CD4-positive, alpha-beta T cell treated with Interleukin-15 for 1 hour (primary cell): ENCODE results near the gene HRC.
"Not testable (repeated sequence)": the region's sequence is repeated elsewhere in the genome, so short reads cannot be mapped to it uniquely, and the experiment has no call there.

Source experiments
- DNase-seq: peaks from one replicate; pipeline ENCODE4 v3.0.0-alpha.2; 2020

Gene HRC

DNA sequence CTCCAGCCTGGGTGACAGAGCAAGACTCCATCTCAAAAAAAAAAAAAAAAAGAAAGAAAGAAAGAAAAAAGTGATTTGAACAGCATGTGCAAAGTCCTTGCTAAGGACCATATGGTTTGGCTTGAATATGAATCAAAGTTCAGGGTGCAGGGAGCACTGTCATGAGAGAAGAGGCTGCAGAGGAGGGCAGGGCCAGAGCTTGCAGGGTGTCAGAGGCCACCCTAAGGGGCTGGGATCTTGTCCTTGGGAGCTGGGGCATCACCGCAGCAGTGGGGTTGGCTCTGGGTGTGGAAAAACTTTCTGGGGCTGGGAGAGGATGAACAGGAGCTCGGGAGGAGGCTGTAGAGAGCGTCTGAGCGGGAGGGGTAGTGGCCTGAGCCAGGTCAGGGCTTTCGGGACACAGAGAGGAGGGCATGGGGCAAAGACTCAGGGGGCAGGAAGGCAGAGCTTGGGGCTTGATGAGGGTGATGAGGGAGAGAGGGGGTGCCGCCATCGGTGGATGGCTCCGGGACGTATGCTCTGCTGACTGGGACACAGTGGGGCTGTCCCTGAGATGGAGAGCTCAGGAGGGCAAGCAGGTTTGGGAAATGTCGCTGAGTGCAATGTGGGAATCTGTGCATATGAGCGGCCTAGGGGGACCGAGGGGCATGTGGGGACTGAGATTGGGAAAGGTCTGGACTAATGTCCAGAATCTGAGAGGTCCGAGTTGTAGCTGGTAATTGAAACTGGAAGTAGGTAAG lies 5.4 kb upstream of the HRC start:
- no peak for DNase-seq

DNA sequence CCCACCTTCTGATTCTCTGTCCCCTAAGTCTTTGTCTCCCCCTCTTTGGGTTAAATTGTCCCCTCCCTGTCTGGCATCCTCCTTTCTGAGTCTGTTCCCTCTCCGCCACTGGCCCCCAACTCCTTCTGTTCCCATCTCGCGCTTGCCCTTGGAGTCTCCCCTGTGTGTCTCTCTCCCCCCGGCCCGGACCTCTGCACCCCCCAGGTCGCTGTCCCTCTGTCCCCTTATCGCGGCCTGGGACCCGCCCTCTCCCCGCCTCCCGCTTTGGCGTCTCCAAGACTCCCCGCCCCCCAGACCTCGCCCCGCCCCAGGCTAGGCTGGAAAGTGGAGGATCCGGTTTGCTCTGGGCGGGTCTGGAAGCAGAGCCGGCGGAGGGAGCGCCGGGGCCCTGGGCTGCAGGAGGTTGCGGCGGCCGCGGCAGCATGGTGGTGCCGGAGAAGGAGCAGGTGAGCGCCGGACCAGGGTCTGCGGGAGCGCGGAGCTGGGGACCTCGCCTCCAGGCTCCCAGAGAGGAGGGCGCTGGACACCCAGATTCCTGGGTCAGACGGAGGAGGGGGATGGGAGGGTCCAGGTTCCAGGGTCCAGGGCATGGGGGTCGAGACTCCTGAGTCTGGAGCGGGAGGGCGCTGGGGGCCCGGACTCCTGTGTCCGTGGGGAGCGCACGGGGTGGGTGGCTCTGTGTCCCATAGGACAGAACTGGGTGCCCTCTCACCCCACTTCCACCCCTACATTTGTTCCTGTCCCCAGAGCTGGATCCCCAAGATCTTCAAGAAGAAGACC lies 2.4 kb upstream of the HRC start, which contains the start of gene TRPM4:
Gene TRPM4, plus strand, starts transcription at position 348 of the 780 bp plus-strand sequence. Its CDS starts 75 bp downstream, at position 423.
- peak; percentile 43 for DNase-seq

DNA sequence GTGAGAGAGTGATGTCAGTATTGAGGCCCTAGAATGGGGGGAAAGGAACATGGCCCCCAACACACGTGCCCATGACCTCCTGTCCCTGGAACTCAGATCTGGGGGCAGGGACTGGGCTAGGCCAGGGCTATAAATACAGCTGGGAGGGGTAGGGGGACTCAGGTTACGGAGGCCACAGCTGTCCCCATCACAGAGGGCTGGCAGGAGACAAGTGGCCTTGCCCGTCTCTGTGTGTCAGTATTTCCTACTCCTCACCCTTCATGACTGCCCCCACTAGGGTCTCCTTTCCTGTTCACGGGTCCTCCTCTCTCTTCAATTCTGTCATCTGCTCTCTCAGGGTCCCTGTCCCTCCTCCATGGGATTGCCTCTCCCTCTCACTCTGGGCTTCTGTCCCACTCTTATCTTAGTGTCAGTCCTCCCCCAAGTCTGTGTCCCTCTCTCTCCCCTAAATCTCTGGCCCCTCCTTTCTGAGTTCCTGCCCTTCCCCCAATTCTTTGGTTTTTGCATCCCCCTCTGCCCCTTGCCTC lies 687 bp upstream of the HRC start:
- DNase-seq, result no peak

DNA sequence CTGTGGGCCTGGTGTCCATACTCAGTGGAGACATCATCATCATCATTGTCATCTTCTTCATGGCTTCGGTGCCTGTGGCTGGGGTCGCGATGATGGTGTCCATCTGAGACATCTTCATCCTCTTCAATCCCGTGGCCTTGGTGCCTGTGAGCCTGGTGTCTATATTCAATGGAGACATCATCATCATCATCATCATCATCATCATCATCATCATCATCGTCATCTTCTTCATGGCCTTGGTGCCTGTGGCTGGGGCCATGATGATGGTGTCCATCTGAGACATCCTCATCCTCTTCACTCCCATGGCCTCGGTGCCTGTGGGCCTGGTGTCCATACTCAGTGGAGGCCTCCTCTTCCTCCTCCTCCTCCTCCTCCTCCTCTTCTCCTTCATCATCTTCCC lies 917 bp downstream of the HRC start:
- DNase-seq, result no peak

DNA sequence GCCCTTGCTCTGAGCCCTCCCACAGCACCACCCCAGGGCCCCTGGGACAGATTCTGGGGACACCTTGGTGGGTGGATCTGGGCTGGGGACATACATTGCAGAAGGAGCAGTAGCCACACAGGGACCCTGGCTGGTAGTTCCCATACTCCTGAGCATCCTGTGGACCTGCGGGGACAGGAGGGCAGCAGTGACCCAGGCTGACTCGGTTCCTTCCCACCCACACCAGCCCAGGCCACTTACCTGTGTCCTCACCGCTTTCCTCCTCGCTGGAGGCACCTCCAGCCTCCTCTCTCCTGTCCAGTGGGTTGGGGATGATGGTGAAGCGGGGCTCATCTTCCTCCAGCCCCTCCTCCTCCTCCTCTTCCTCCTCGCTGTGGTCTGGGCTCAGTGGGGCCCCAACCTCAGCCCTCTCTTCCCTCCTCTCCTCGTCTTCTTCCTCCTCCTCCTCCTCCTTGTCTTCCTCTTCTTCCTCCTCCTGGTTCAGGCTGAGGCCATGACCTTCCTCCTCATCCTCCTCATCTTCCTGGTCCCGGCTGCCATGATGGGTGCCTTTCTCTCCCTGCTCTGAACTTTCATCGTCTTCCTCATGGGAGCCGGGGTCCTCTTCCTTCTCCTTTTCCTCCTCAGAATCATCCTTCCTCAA lies 1.9 kb downstream of the HRC start:
- no peak for DNase-seq

DNA sequence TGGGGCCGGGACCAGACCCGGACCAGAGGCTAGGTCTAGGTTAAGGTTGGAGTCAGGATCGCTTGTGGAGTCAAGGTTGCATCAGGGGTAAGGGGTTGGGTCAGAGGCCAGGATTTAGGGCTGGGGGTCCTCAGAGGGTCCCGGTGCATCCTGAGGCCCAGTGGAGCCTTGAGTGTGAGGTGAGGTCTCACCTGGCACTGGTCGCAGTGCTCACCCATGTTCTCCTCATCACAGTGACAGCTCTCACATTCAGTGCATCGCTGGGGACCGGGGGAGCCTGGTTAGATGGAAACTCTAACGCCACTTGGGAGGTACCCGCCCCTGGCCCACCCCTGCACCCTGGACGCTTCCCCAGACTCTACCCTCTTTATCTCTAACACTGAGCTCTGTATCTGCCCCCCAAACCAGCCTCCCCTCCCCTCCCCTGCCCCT lies 3.1 kb downstream of the HRC start:
- no peak for DNase-seq

DNA sequence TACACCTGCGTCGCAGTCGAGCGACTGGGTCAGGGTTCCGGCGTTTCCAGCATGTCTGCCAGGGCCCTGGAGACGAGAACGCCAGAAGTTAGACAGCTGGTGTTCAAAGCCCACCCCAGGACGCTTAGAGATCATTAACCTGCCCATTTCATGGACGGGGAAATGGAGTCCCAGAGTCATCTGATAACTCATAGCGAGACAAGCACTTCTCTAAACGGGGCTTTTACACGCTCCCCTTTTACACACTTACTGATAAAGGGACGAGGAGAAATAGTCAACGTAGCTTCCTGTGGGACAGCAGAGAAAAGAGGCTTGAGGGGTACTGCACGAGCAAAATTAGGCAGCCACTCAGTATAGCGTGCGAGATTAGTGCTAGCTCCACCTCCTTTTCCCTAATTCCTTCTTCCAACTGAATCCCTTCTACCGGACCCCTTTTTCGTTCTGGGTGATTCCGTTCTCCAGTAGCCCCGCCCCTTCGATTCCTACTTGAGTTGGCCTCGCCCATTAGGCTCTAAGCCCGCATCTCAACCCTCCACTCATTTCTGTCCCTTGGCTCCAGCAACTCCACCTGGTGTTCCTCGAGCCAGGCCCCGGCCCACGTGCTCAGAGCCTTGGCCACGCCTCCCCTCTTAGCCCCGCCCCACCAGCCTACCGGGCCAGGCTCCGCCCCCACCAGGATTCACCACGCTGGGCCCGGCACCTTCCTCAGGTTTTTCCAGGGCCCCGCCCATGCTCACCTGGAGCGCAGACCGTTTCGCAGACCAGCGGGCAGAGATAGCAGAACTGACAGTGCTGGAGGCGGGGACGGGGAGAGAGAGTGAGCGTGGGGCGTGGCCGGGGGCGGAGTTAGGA lies 3.7 kb downstream of the HRC start:
- DNase-seq, result peak; percentile 20

DNA sequence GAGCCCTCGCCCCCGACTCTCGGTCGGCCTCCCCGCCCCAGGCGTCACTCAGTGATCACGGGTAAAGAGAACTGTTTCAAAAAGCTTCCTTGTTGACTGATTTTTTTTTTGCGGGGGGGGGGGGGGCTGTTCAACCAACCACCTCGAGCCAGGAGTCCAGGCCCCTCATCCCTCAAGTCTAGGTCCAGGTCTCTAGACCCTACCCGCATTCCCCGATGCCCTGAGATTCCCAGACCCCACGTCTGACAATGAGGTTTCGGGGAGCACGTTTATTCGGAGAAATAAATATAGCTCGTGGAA lies 4.3 kb downstream of the HRC start:
- DNase-seq, result no peak

DNA sequence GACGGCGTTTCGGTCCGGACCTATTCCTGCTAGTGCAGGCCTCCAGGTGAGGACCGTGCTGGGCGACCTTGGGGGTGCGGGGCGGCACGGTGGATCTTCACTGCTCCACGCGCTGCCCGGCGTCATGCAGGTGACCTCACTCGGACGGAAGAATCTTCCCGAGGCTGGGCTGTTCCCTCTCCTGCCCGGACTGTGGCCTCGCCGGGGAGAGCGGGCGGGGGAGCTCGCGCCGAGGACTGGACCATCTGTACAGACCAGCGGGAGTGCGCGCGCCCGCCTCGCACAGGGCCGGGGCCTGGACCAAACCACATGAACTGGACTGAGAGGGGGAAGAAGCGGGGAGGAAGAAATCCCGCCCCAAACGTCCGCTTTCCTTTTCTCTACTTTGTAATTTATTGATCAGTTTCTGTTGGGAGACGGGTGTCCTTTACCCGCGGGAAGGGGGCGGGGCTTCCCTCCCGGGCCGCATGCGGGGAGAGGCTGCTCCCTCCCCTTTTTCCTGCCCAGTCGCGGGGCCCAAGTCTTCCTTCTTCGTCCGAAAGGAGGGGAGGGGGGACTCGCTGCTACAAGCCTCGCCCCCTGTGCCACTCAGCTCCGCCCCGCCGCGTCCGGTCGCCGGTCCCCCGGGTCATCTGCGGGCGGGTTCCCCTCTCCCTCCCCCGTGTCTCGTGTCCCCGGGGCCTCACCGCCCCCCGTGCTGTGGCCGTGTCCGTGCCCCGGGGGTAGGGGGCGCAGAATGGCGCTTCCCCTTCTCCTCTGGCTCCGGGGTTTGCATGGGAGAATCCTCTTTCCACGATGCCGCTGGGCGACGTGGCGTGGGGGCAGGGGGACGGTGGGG lies 4.9 kb downstream of the HRC start:
- DNase-seq, result peak; percentile 37

DNA sequence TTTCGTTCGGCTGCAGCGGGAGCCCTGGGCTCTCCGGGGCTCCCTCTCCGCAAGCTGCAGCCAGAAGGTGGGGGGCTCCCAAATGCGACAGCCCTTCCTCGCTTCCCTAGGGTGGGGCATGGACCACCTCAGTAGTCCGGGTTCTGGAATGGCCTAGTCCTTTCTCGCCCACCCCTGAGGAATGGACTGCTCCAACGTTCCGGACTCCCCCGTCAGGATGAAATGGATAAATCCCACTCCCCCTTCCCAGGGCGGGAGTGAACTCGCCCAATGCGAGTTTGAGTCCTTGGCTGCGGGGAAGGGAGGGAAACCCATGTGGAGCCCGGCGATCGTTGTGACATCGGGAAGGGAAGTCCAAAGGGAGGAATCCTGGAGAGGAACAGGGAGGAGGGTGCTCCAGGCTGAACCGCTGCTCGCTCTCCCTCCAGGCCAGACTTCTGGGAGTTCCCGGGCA lies 5.5 kb downstream of the HRC start:
- DNase-seq, result no peak

DNA sequence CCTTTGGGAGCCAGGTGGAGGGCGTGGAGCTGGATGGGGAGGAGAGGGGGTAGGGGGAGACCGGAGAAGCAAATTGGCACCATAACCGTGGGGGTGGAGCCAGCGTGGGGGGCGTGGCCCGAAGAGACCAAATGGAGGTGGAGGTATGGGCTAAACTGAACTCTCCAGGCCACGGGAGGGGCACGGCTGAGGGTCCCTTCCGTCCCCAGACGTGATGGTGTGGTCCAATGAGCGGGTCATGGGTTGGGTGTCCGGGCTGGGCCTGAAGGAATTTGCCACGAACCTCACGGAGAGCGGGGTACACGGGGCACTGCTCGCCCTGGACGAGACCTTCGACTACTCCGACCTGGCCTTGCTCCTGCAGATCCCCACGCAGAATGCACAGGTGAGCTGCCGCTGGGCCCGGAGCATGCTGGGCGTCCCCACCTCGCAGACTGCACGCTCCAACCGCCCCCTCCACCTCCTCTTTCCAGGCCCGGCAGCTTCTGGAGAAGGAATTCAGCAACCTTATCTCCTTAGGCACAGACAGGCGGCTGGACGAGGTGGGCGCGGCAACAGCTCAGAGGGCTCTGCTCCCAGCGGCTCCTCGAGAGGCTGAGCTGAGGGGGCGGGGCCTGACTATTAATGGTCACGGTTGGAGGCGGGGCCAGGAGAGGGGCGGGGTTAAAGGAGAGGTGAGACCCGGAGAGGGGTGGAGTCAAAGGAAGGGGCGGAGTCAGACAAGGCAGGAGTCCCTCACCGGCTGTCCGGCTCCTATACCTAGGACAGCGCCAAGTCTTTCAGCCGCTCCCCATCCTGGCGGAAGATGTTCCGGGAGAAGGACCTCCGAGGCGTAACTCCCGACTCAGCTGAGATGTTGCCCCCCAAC lies 6.2 kb downstream of the HRC start:
- peak; percentile 85 for DNase-seq

DNA sequence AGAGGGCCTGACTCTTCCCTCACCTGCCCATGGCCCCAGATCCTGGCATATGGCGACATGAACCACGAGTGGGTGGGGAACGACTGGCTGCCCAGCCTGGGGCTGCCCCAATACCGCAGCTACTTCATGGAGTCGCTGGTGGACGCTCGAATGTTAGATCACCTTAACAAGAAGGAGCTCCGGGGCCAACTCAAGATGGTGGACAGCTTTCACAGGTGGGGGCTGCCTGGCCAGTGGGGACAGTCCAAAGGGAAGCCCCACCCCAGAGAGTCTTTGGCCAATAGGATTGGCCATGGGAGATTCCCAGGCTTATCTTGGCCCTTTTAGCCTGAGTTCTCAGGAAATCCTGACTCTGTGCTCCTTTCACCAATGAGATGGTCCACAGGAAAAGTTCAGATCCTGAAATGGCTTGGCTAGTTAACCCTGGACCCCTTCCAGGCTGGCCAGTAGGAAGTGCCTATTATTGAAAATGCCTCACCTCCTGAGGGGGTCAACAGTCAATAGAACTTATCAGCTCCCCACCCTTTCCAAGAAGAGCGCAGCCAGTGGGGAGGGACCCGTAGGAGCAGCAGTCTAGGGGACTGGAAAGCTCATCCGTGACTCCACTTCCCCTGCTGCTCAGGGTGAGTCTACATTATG lies 7.0 kb downstream of the HRC start:
- DNase-seq, result no peak

DNA sequence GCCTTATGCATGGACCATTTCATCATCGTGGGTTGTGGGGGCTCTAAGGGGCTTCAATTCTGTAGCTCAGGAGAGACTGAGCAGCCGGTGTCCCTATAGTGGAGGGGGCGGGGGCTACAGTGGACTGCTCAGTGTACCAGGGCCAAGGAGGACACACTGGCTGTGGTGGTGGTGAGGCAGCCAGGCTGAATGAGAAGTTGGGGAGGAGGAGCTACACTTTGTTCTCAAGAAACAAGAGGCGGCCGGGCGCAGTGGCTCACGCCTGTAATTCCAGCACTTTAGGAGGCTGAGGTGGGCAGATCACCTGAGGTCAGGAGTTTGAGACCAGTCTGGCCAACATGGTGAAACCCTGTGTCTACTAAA lies 8.8 kb downstream of the HRC start:
- DNase-seq, result not testable (repeated sequence)

DNA sequence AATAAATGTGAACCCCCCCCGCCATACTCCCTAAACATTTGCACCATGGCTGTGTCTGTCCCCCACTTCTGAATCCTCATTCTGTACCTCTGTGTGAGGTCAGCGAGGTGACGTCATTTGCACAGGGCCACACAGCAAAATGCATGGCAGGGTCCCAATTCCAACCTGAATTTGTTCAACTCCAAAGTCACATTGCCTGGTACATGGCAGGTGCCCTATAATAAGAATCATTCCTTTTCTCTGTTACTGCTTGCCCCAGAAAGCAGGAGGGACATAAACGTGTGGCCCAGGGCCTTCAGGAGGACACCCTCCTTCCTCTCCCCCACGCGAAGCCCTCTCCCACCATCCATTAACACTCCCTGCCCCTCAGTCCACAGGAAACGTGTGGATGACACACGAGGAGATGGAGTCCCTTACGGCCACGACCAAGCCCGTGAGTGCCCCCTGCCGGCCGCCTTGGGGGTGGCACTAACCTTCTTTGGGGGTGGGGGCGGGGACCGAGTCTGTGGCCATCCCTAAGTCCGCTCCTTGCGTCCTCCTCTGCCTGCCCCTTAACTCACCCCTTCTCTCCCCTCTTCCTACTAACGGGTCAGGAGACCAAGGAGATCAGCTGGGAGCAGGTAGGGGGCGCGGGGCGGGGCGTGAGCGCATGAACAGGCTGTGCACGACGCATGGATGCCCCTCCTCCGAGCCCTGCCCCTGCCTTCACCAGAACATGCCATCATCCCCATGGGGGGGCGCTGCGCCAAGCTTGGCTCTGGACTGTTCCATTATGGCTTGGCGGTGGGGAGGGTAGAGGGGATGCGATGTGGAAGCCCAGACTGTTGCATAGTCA lies 9.4 kb downstream of the HRC start:
- peak; percentile 64 for DNase-seq

DNA sequence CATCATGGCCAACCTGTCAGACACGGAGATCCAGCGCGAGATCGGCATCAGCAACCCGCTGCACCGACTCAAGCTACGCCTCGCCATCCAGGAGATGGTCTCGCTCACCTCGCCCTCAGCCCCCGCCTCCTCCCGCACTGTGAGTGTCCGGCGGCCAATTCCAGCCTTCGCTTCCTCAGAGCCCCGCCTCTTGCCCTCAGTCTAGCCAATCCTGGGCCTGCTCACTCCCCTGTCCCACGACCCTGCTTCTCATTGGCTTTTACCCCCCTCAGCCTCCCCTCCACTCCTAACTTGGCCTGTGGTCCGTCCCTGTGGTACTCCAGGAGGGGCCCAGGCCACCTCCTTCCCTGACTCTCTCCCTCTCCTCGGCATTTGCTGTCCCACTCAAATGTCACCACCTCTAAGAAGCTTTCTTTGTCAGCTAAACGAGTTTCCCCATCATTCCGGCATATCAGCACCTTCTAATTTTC lies 12.3 kb downstream of the HRC start:
- peak; percentile 72 for DNase-seq

DNA sequence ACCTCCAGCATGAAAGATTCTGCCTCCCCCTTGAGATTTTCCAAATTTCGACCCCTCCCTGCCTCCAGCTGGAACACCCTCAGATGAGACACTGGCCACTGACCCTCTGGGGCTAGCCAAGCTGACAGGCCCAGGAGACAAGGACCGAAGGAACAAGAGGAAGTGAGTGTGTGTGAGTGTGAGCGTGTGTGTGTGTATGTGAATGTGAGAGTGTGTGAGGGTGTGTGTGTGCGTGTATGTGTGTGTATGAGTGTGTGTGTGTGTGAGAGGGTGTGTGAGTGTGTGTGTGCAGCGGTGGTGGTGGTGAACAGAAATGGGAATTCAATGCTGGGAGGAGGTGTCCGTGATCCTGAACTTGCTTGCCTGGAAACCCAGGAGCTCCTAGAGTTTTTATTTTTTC lies 13.8 kb downstream of the HRC start:
- no peak for DNase-seq

DNA sequence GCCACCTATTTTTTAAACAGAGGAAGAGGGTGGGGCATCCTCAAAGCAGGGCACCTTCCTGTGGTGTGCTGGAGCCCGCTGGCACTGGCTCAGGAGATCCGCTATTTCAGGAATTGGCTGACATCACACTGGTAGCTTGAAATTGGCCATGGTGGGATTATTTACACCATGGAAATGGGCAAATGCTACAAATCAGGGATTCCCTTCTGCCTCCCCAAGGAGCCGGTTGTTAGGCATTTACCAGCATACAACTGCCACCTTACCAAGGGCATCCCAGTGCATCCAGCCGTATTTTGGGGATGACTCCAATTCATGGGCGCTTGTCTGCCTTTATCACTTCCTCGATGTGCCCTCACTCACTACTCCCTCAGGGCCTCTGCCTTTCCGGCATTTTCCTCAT lies 14.2 kb downstream of the HRC start:
- DNase-seq, result no peak

DNA sequence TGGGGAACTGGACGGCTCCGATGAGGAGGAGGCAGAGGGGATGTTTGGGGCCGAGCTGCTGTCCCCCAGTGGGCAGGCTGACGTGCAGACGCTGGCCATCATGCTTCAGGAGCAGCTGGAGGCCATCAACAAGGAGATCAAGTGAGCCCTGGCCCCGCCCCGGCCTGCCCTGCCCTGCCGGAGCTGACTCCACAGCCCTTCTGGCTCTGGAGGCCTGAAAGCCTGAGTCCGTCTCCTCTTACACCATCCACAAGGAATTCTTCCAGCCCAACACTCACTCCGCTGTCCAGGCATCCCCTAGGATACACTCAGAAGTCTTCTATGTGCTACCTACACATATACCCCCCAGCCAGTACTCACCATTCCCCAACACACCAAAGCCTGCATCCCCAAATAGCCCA lies 18.4 kb downstream of the HRC start:
- DNase-seq, result no peak

DNA sequence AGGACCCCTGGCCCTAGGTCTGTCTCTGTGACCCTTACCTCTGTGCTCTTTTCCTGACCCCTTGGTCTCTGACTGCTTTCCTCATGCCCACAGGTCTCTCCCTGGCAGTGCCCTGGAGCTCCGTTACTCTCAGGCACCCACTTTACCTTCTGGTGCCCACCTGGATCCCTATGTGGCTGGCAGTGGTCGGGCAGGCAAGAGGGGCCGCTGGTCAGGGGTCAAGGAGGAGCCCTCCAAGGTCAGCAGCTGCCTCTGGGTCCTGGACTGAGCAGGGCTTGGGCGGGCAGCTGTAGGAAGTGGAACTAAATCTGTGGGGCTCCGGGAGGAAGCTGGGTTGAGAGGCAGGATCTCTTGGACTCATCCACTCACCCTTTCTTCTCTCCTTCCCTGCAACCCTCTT lies 19.5 kb downstream of the HRC start:
- DNase-seq, result no peak
